A549 (cell line): ENCODE measurements around the gene TBC1D16. TPM values are rescaled to one million over a fixed set of nuclear protein-coding genes. Genes with fewer than 3 reads are reported as not detected.

ENCODE experiments used
- BHLHE40 ChIP-seq: IDR thresholded peaks from 2 replicates; pipeline ENCODE4 v1.6.1; 2012; ENCODE audit warnings: low read depth, low read length, inconsistent platforms
- CBX2 ChIP-seq: fragments of 200-600 bp; sonication (generic); IDR thresholded peaks from 2 replicates; pipeline ENCODE4 v1.6.1; 2016; ENCODE audit warnings: low read depth, mild to moderate bottlenecking, borderline replicate concordance
- CBX8 ChIP-seq: fragments of 200-600 bp; sonication (generic); IDR thresholded peaks from 2 replicates; pipeline ENCODE4 v1.6.1; 2016
- CEBPB ChIP-seq, 2 experiments: fragments of >200 bp in 1 of 2; sonication (Bioruptor Twin) in 1 of 2; formaldehyde crosslinking in 1 of 2; IDR thresholded peaks; 2 replicates each; pipeline ENCODE4 v1.6.1; 2012 to 2016
- CHD4 ChIP-seq: fragments of 200-600 bp; sonication (generic); IDR thresholded peaks from 2 replicates; pipeline ENCODE4 v1.6.1; 2016; ENCODE audit warnings: antibody characterized with exemption, mild to moderate bottlenecking, borderline replicate concordance
- EHF ChIP-seq: fragments of 250-450 bp; sonication (Bioruptor Pico); IDR thresholded peaks from 2 replicates; pipeline ENCODE4 v1.5.0; 2020; ENCODE audit warnings: mild to moderate bottlenecking
- EHMT2 ChIP-seq: fragments of 200-600 bp; sonication (generic); IDR thresholded peaks from 2 replicates; pipeline ENCODE4 v1.6.1; 2016; ENCODE audit warnings: antibody characterized with exemption, low read depth, mild to moderate bottlenecking, moderate library complexity
- EP300 ChIP-seq, 2 experiments: fragments of >200 bp; sonication (Bioruptor Twin); formaldehyde crosslinking; IDR thresholded peaks; 2 replicates in 1 of 2; 3 replicates in 1 of 2; pipeline ENCODE4 v1.6.1; 2016 to 2017
- ESRRA ChIP-seq: fragments of 150-350 bp; IDR thresholded peaks from 2 replicates; pipeline ENCODE4 v1.6.1; 2014; ENCODE audit warnings: mild to moderate bottlenecking, low read length, borderline replicate concordance
- FOSL2 ChIP-seq, 2 experiments: fragments of 450-650 bp in 1 of 2; fragments of >200 bp in 1 of 2; sonication (Bioruptor Twin) in 1 of 2; formaldehyde crosslinking; IDR thresholded peaks; 2 replicates each; pipeline versions ENCODE4 v1.5.0 to v1.6.1; 2016 to 2020; ENCODE audit warnings: mild to moderate bottlenecking in 1 of 2, moderate library complexity in 1 of 2
- FOXS1 ChIP-seq: fragments of 250-450 bp; sonication (Bioruptor Pico); IDR thresholded peaks from 2 replicates; pipeline ENCODE4 v1.5.0; 2020; ENCODE audit warnings: mild to moderate bottlenecking, moderate library complexity
- GATA3 ChIP-seq: IDR thresholded peaks from 2 replicates; pipeline ENCODE4 v1.6.1; 2012; ENCODE audit warnings: borderline replicate concordance
- HDAC2 ChIP-seq: fragments of 200-600 bp; sonication (generic); IDR thresholded peaks from 2 replicates; pipeline ENCODE4 v1.6.1; 2016
- HOXA7 ChIP-seq: fragments of 250-450 bp; sonication (Bioruptor Pico); IDR thresholded peaks from 2 replicates; pipeline ENCODE4 v1.5.0; 2020; ENCODE audit warnings: mild to moderate bottlenecking, moderate library complexity
- JUNB ChIP-seq: fragments of >200 bp; sonication (Bioruptor Twin); formaldehyde crosslinking; IDR thresholded peaks from 2 replicates; pipeline ENCODE4 v1.6.1; 2016
- KDM1A ChIP-seq: fragments of 200-600 bp; sonication (generic); IDR thresholded peaks from 2 replicates; pipeline ENCODE4 v1.6.1; 2016; ENCODE audit warnings: low read depth, mild to moderate bottlenecking
- MAFK ChIP-seq: fragments of 450-650 bp; IDR thresholded peaks from 2 replicates; pipeline ENCODE4 v1.6.1; 2014; ENCODE audit not compliant: partially characterized antibody
- MAZ ChIP-seq: fragments of 150-350 bp; IDR thresholded peaks from 2 replicates; pipeline ENCODE4 v1.6.1; 2014; ENCODE audit warnings: antibody characterized with exemption, low read depth, low read length, borderline replicate concordance
- MYC ChIP-seq: IDR thresholded peaks from 2 replicates; pipeline ENCODE4 v1.6.1; 2012; ENCODE audit warnings: mild to moderate bottlenecking, inconsistent platforms, low read length, improper control_type of control experiment, borderline replicate concordance
- NFE2L2 ChIP-seq: fragments of 150-350 bp; conservative IDR thresholded peaks from 2 replicates; pipeline ENCODE4 v1.6.1; 2014; ENCODE audit warnings: low read length
- NPAS2 ChIP-seq: fragments of 250-450 bp; sonication (Bioruptor Pico); IDR thresholded peaks from 2 replicates; pipeline ENCODE4 v1.8.0; 2022; ENCODE audit warnings: mild to moderate bottlenecking, moderate library complexity, borderline replicate concordance
- POLR2AphosphoS2 ChIP-seq: conservative IDR thresholded peaks from 2 replicates; pipeline ENCODE4 v1.6.1; 2012; ENCODE audit warnings: low read length, improper control_type of control experiment, inconsistent platforms
- RAD21 ChIP-seq, 2 experiments: fragments of >200 bp in 1 of 2; sonication (Bioruptor Twin) in 1 of 2; formaldehyde crosslinking in 1 of 2; IDR thresholded peaks in 1 of 2; conservative IDR thresholded peaks in 1 of 2; 2 replicates in 1 of 2; 3 replicates in 1 of 2; pipeline ENCODE4 v1.6.1; 2012 to 2018; ENCODE audit warnings: inconsistent platforms in 1 of 2
- RARB ChIP-seq: fragments of 250-450 bp; sonication (Bioruptor Pico); IDR thresholded peaks from 2 replicates; pipeline ENCODE4 v1.8.0; 2021; ENCODE audit warnings: mild to moderate bottlenecking, moderate library complexity
- RCOR1 ChIP-seq: fragments of 150-350 bp; IDR thresholded peaks from 2 replicates; pipeline ENCODE4 v1.6.1; 2014; ENCODE audit warnings: antibody characterized with exemption, low read length, low read depth
- RNF2 ChIP-seq: fragments of 200-600 bp; sonication (generic); IDR thresholded peaks from 2 replicates; pipeline ENCODE4 v1.6.1; 2016; ENCODE audit warnings: low read depth, mild to moderate bottlenecking, antibody characterized with exemption, moderate library complexity, borderline replicate concordance
- SMC3 ChIP-seq: fragments of >200 bp; sonication (Bioruptor Twin); formaldehyde crosslinking; IDR thresholded peaks from 3 replicates; pipeline ENCODE4 v1.6.1; 2018; ENCODE audit warnings: inconsistent platforms
- SREBF2 ChIP-seq: fragments of 450-650 bp; IDR thresholded peaks from 2 replicates; pipeline ENCODE4 v1.6.1; 2014; ENCODE audit warnings: mild to moderate bottlenecking, moderate library complexity
- TP53 ChIP-seq: fragments of 250-450 bp; sonication (Bioruptor Pico); IDR thresholded peaks from 2 replicates; pipeline ENCODE4 v1.5.0; 2021; ENCODE audit warnings: mild to moderate bottlenecking, moderate library complexity
- ZFP36 ChIP-seq: fragments of 450-650 bp; IDR thresholded peaks from 2 replicates; pipeline ENCODE4 v1.6.1; 2014; ENCODE audit warnings: borderline replicate concordance; ENCODE audit not compliant: partially characterized antibody
- ZSCAN20 ChIP-seq: fragments of 250-450 bp; sonication (Bioruptor Pico); IDR thresholded peaks from 2 replicates; pipeline ENCODE4 v1.8.0; 2022; ENCODE audit warnings: mild to moderate bottlenecking, moderate library complexity
- polyA plus RNA-seq, 4 experiments: library from polyadenylated mRNA; depleted of rRNA in 3 of 4; stranded (reverse); fragments of >200 nt; fragmentation: RNase III in 1 of 4; extraction: RNeasy Plus Mini Kit Qiagen cat#74134 plus additional on column Dnase treatment in 1 of 4; gene quantifications; 2 replicates in 3 of 4; 3 replicates in 1 of 4; pipeline ENCODE4 v1.2.3, GENCODE V29; 2011 to 2017
- TF ChIP-seq, protein P1 (sequence below): fragments of 150-350 bp; IDR thresholded peaks from 2 replicates; pipeline ENCODE4 v1.6.1; 2014; ENCODE audit warnings: low read depth, mild to moderate bottlenecking, low read length
- TF ChIP-seq, protein P2 (sequence below): fragments of 450-650 bp; IDR thresholded peaks from 2 replicates; pipeline ENCODE4 v1.6.1; 2014; ENCODE audit warnings: antibody characterized with exemption
- TF ChIP-seq, protein P3 (sequence below): IDR thresholded peaks from 2 replicates; pipeline ENCODE4 v1.6.1; 2012
- TF ChIP-seq, protein P4 (sequence below): fragments of 250-450 bp; sonication (Bioruptor Pico); IDR thresholded peaks from 2 replicates; pipeline ENCODE4 v1.5.0; 2021; ENCODE audit warnings: mild to moderate bottlenecking, moderate library complexity, borderline replicate concordance

Gene TBC1D16
- polyA plus RNA-seq, 2 of the 4 experiments (the other 2 are of a cell fraction), result 8.9 to 12.5 TPM

DNA sequence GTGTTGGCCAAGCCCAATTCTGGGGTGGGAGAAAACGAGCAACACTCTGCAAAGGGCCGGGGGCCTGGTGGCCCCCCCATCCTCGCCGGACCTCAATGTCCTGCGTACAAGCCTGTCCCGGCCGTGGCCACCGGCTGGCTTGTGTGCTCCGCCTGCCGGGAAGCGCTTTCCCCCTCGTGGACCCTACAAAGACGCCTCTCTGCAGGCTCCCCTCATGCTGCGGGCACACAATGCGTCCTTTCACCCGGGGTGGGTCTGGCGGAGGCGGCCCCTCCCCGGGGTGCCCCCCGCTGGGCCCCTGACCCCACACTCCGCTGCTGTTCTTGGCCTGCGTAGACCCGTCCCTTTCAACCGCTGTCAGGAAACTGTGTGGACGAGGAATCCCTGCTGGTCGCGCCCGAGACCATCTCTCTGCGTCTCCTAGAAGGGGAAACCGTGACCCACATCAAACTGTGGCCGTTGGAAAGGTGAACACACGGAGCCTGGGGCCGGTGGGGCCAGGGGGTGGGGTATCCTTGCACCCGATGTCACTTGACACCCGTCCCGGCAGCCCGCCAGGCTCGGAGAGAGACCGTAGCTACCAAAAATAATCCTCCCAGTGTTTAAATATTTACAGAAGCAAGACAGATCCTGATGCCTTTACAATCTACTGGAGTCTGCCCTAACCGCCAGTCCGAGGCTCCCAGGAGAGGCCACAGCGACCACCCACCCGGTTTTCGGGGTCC is 43.6 kb downstream of the TBC1D16 start (continued):
- TF ChIP-seq POLR2AphosphoS2 (no peak), FOXS1 (CRISPR knock-in tag) (no peak), NFE2L2 (no peak), MYC (0 out of 2 replicates have a peak, but pooled peaks have one; percentile 49), MAZ (no peak), ZFP36 (no peak), MAFK (no peak), SMC3 (peak; percentile 32; the same call in 1 of the 3 replicates), HOXA7 (no peak), RCOR1 (no peak), KDM1A (no peak), EHF (CRISPR knock-in tag) (no peak), ZSCAN20 (no peak), GATA3 (no peak), CBX8 (no peak), NPAS2 (CRISPR knock-in tag) (no peak), ESRRA (no peak), TP53 (CRISPR knock-in tag) (no peak), RAD21 (conservative IDR thresholded peaks at IDR 0.05 in 1 of 2, IDR thresholded peaks at IDR 0.05 in 1 of 2) (peak in 1 of 2 experiments; percentile 64; a peak in 3 of 5 replicates), RARB (CRISPR knock-in tag) (no peak), SREBF2 (no peak), JUNB (no peak), BHLHE40 (no peak), EHMT2 (no peak), CBX2 (no peak), CHD4 (no peak), FOSL2 (IDR thresholded peaks at IDR 0.05) (no peak), FOSL2 (CRISPR knock-in tag; IDR thresholded peaks at IDR 0.05) (no peak), EP300 (IDR thresholded peaks at IDR 0.05) (peak in 1 of 2 experiments; percentile 7; a peak in 1 of 5 replicates), RNF2 (no peak), HDAC2 (no peak), CEBPB (IDR thresholded peaks at IDR 0.05) (no peak)
- TF ChIP-seq, protein P1, sequence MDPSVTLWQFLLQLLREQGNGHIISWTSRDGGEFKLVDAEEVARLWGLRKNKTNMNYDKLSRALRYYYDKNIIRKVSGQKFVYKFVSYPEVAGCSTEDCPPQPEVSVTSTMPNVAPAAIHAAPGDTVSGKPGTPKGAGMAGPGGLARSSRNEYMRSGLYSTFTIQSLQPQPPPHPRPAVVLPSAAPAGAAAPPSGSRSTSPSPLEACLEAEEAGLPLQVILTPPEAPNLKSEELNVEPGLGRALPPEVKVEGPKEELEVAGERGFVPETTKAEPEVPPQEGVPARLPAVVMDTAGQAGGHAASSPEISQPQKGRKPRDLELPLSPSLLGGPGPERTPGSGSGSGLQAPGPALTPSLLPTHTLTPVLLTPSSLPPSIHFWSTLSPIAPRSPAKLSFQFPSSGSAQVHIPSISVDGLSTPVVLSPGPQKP, result no peak
- TF ChIP-seq, protein P2, sequence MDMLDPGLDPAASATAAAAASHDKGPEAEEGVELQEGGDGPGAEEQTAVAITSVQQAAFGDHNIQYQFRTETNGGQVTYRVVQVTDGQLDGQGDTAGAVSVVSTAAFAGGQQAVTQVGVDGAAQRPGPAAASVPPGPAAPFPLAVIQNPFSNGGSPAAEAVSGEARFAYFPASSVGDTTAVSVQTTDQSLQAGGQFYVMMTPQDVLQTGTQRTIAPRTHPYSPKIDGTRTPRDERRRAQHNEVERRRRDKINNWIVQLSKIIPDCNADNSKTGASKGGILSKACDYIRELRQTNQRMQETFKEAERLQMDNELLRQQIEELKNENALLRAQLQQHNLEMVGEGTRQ, result no peak
- TF ChIP-seq, protein P3, sequence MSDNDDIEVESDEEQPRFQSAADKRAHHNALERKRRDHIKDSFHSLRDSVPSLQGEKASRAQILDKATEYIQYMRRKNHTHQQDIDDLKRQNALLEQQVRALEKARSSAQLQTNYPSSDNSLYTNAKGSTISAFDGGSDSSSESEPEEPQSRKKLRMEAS, result peak; percentile 31; the same call in 1 of the 2 replicates
- TF ChIP-seq, protein P4, sequence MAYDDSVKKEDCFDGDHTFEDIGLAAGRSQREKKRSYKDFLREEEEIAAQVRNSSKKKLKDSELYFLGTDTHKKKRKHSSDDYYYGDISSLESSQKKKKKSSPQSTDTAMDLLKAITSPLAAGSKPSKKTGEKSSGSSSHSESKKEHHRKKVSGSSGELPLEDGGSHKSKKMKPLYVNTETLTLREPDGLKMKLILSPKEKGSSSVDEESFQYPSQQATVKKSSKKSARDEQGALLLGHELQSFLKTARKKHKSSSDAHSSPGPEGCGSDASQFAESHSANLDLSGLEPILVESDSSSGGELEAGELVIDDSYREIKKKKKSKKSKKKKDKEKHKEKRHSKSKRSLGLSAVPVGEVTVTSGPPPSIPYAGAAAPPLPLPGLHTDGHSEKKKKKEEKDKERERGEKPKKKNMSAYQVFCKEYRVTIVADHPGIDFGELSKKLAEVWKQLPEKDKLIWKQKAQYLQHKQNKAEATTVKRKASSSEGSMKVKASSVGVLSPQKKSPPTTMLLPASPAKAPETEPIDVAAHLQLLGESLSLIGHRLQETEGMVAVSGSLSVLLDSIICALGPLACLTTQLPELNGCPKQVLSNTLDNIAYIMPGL, result no peak
